HG03060 (cell line): ENCODE measurements around the gene DEDD2.

Source experiments
- ATAC-seq: cut with Tn5 transposase; IDR thresholded peaks from one replicate; pipeline ENCODE4 v1.9.1; 2021; ENCODE audit warnings: low read depth, moderate number of reproducible peaks; ENCODE audit not compliant: unreplicated experiment

DEDD2 gene

GRCh38 chr19:42175952-42176648 lies 41.4 kb downstream of the DEDD2 start:
- ATAC-seq = no peak

DNA sequence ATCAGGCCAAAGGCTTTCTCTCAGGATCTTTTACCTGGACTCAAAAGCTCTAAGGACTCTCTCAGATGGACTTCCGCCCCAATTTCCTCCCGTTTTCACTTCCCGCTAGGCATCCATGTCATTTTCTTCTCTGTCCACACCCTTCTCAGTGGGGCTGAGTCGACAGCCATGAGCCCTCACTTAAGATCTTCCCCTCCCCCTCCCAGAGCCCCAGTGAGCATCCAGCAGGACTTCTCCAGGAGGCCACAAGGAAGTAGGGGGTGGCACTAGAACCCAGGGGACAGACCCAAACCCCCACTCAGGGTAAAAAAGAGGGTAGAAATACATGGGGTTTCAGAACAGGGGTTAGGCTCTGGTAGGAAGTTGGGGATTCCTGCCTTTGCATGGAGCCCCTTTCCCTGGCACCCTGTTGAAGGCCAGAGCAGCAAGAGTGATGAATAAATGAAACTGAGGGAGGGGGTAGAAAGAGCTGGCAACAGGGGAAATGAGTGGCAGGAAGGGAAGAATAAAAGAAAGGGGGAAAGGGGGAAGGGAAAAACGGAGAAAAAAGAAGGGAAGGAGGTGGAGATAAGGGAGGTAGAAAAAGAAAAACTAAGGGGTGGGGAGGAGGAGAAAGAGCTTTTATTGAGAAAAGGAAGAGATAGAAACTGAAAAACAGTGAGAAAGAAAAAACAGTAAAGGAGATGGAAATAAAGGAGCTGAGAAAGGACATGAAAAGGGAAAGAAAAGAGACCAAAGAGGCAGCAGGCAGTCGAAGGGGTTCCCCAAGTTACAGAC lies 42.3 kb downstream of the DEDD2 start:
- no peak for ATAC-seq

DNA sequence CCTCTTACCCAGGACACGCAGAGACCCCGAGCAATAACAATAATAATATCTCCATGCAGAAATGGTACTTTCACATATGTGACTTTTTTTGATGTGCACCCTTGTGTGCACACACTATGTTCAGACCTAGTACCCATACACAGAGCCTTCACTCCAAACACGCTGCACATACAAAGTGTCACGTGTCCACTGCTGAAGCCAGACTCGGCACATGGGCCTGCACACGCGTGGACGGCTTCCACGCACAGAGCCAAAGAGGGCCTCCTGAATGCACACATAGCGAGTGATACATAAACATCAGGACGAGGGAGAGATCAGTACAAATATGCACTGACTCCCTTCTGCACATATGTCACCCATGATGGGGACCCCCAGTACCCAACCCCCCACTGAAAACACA lies 43.3 kb downstream of the DEDD2 start:
- ATAC-seq = no peak

GRCh38 chr19:42173695-42174094 lies 43.8 kb downstream of the DEDD2 start:
- ATAC-seq = no peak

GRCh38 chr19:42172261-42172660 lies 45.2 kb downstream of the DEDD2 start:
- no peak for ATAC-seq

- no peak for ATAC-seq
Observed at GRCh38 chr19:42170715-42171114, 46.8 kb downstream of the DEDD2 start.

GRCh38 chr19:42169486-42170413 lies 47.7 kb downstream of the DEDD2 start:
- no peak for ATAC-seq

DNA sequence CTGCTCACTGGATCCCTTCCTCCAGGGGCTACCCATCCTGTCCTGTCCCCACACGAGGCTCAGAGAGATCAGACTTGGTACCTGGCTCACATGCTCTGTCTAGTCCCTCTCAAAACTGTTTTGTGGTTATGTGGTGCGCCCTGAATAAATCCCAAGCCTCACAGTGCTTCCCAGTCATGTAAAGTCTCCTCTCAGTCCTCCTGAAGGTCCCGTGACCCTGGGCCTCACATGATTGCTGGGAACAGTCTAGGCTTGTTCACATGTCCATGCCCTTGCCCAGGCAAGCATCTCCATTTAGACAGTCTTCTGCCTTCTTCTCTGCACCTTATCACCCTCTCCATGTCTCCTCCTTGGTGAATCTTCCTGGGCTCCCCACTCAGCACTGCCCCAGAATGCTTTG lies 49.3 kb downstream of the DEDD2 start:
- no peak for ATAC-seq

DNA sequence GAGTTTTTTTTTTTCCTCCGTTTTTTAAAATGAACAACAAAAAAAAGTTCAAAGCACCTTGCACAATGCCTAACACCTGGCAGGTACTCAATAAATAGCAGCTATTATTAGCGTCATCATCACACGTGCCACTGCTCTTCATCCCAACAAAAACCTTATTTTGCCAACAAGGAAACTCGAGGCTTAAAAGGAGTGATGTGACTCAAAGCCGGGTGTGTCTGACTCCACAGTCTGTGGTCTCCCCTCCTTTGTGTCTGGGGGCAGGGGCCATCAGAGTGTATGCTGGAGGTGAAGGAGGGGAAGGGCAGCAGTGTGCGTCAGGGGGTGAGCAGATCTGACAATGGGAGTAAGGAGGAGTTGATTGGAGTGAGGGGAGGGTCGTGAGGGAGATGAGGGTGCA lies 51.2 kb downstream of the DEDD2 start:
- ATAC-seq = no peak

DNA sequence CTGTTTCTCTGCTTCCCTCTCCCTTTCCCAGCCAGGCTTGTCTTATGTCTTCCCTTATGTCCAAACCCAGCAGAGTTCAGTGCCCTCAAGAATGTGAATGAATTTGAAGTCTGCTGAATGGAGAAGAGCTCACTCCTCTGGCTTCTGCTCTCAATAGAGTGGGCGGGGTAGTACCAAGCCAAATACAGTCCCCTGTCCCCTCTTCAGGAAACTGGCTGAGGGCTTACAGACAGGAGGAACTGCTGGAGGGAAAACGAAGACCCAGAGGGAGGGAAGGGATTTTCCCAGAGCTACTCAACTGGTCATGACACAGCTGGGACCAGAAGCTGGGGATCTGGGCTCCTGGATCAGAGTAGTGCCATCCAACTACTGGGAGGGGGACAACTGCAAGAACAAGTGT lies 52.3 kb downstream of the DEDD2 start:
- no peak for ATAC-seq

- no peak for ATAC-seq
Observed at GRCh38 chr19:42161616-42162263, 55.7 kb downstream of the DEDD2 start.

- ATAC-seq = no peak
Observed at GRCh38 chr19:42159942-42160341, 57.5 kb downstream of the DEDD2 start.

- no peak for ATAC-seq
Observed at GRCh38 chr19:42158926-42159325, 58.6 kb downstream of the DEDD2 start.

DNA sequence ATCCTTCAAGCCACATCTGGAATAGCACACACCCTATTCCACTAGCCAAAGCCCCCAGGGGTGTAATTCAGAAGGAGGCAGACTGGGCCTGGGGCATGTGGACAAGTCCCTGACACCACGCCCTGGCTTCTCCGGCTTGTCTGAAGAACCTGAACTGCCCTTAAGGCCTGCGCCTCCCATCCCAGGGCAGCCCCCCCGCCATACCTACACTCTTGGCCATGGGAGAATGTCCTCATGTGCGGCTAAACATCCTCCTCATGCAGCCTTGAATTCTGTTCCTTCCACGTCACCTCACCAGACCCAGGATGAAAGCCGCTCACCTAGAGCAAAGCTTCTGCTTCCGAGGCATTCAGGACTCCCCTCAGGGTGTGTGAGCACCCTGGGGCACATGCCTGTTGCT lies 60.9 kb downstream of the DEDD2 start:
- no peak for ATAC-seq

DNA sequence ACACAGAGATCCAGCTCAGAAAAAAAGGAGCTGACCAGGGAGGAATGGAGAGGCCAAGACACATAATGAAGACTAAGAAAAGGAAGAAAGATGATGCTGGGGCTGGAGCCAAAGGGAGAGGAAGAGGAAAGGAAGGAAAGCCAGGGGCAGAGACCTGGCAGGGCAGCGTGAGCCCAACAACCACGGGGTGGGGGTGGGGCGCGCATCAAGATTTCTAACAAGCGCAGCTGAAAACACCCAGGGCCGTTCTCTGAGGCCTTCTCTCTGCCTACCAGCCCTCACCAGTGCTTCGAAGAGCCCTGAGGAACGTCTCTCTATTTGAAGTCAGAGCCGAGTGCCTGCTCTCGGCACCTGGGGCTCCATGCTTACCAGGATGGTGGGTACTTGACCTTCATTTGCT lies 61.7 kb downstream of the DEDD2 start:
- no peak for ATAC-seq

DNA sequence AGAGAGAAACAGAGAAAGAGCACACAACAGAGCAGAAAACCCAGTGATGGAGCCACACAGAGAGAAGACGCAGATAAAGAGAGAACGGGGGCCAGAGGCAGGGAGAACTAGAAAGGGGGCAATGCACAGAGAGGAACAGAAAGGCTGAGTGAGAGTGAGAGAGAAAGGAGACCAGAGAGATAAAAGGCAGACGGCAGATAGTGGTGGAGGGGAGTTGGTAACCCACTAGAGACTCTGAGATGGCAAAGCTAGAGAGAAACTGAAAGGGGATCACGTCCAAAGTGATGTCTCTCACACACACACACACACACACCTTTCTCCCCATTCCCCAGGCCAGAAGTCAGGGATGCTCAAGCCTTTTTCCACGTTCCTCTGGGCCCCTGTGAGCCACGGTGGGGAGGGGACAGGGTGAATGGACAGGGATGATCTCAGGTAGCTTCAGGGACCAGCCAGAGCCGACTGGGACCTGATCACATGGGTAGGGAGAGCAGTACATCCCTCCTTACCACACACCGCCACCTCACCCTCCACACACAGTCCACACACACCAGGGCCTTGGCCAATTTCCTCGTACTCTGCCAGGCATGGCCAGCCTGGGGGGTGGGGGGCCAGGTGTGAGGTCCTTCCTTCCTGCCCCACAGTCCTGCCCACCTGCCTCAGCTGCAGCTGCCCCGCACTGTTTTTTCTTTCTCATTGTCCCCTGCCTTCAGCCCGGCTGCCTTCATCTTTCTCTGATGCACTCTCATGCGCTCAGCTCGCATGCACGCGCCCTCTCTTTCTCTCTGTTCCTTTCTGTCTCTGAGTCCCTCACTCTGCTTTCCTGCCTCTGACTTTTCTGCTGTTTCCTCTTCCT lies 62.8 kb downstream of the DEDD2 start:
- no peak for ATAC-seq

- ATAC-seq = no peak
Observed at GRCh38 chr19:42153672-42154433, 63.6 kb downstream of the DEDD2 start.

GRCh38 chr19:42152910-42153671 lies 64.4 kb downstream of the DEDD2 start:
- ATAC-seq = no peak
